CD14-positive monocyte (primary cell): ENCODE data around the gene GJC3. TPM values are rescaled to one million over a fixed set of nuclear protein-coding genes. Genes with fewer than 3 reads are reported as not detected.
A peak's percentile ranks its signal among the peaks of the same experiment; 100 is the strongest.
"Not testable (repeated sequence)": the region's sequence is repeated elsewhere in the genome, so short reads cannot be mapped to it uniquely, and the experiment has no call there.

Experiments used
- DNase-seq, 3 donors: peaks; one replicate each; pipeline ENCODE4 v3.0.0-alpha.2; 2011 to 2022
- H2AFZ ChIP-seq: 2 replicates; pipeline ENCODE4 v1.6.0; 2012; ENCODE audit warnings: mild to moderate bottlenecking, low read depth, low read length, inconsistent platforms; ENCODE audit not compliant: insufficient read depth, poor library complexity, severe bottlenecking
- H3K27ac ChIP-seq, 2 donors: 1 replicate in 1 of 2; 2 replicates in 1 of 2; pipeline ENCODE4 v1.5.1; 2012 to 2013; ENCODE audit warnings: low read length in 2 of 2, control low read depth in 1 of 2, inconsistent platforms in 1 of 2, low read depth in 1 of 2, mild to moderate bottlenecking in 1 of 2
- H3K27me3 ChIP-seq, 2 donors: one replicate each; pipeline versions ENCODE4 v1.6.0 to v1.6.1; 2011 to 2013; ENCODE audit warnings: low read length in 2 of 2; ENCODE audit not compliant: control insufficient read depth in 2 of 2, insufficient read depth in 2 of 2
- H3K36me3 ChIP-seq, 2 donors: replicated peaks in 1 of 2; 1 replicate in 1 of 2; 2 replicates in 1 of 2; pipeline versions ENCODE4 v1.5.1 to v1.6.1; 2012 to 2013; ENCODE audit warnings: low read length in 2 of 2, control low read depth in 1 of 2, inconsistent platforms in 1 of 2, mild to moderate bottlenecking in 1 of 2; ENCODE audit not compliant: insufficient read depth in 2 of 2, control insufficient read depth in 1 of 2
- H3K4me1 ChIP-seq, 2 donors: 1 replicate in 1 of 2; 2 replicates in 1 of 2; pipeline versions ENCODE4 v1.5.1 to v1.6.1; 2012 to 2013; ENCODE audit warnings: low read length in 2 of 2, control low read depth in 1 of 2, inconsistent platforms in 1 of 2, mild to moderate bottlenecking in 1 of 2, moderate library complexity in 1 of 2; ENCODE audit not compliant: insufficient read depth in 2 of 2, control insufficient read depth in 1 of 2
- H3K4me2 ChIP-seq: replicated peaks from 2 replicates; pipeline ENCODE3; 2012; ENCODE audit warnings: low read length, moderate library complexity, mild to moderate bottlenecking; ENCODE audit not compliant: poor library complexity, severe bottlenecking; ENCODE audit errors: extremely low read depth
- H3K4me3 ChIP-seq, 3 experiments: fragments of 200-600 bp in 1 of 3; sonication (generic) in 1 of 3; replicated peaks in 1 of 3; 1 replicate in 2 of 3; 2 replicates in 1 of 3; pipeline ENCODE4 v1.5.1; 2011 to 2013; ENCODE audit warnings: low read length in 3 of 3, mild to moderate bottlenecking in 3 of 3, control low read depth in 2 of 3, low read depth in 2 of 3, inconsistent platforms in 1 of 3, moderate library complexity in 1 of 3
- H3K79me2 ChIP-seq: 2 replicates; pipeline ENCODE4 v1.6.0; 2012; ENCODE audit warnings: mild to moderate bottlenecking, control low read depth, inconsistent platforms, low read length, moderate library complexity; ENCODE audit not compliant: insufficient read depth
- H3K9ac ChIP-seq: 2 replicates; pipeline ENCODE4 v1.6.0; 2017; ENCODE audit warnings: low read length, mild to moderate bottlenecking; ENCODE audit not compliant: insufficient read depth, poor library complexity, severe bottlenecking
- H3K9me3 ChIP-seq, 2 donors: replicated peaks in 1 of 2; 1 replicate in 1 of 2; 2 replicates in 1 of 2; pipeline versions ENCODE4 v1.5.1 to v1.6.1; 2012 to 2013; ENCODE audit warnings: low read length in 2 of 2, control low read depth in 1 of 2; ENCODE audit not compliant: control insufficient read depth in 1 of 2, insufficient read depth in 1 of 2
- H4K20me1 ChIP-seq: 2 replicates; pipeline ENCODE4 v1.6.0; 2012; ENCODE audit warnings: mild to moderate bottlenecking, low read length, control low read depth, moderate library complexity; ENCODE audit not compliant: insufficient read depth
- H3K27ac Mint-ChIP-seq, 7 donors: one replicate each; pipeline ENCODE4 v1.8.0; 2020; ENCODE audit warnings: mild to moderate bottlenecking in 7 of 7, mixed read lengths in 7 of 7, moderate library complexity in 6 of 7, inconsistent platforms in 2 of 7
- H3K27me3 Mint-ChIP-seq, 3 donors: one replicate each; pipeline ENCODE4 v1.8.0; 2021 to 2022; ENCODE audit warnings: low read depth in 3 of 3, mild to moderate bottlenecking in 3 of 3, mixed read lengths in 3 of 3, moderate library complexity in 3 of 3, inconsistent platforms in 1 of 3
- H3K36me3 Mint-ChIP-seq, 2 donors: one replicate each; pipeline ENCODE4 v1.8.0; 2020; ENCODE audit warnings: mixed read lengths in 2 of 2, inconsistent platforms in 1 of 2, mild to moderate bottlenecking in 1 of 2
- H3K4me1 Mint-ChIP-seq: one replicate; pipeline ENCODE4 v1.8.0; 2020; ENCODE audit warnings: mild to moderate bottlenecking, mixed read lengths
- H3K4me3 Mint-ChIP-seq, 2 donors: one replicate each; pipeline ENCODE4 v1.8.0; 2020; ENCODE audit warnings: mild to moderate bottlenecking in 2 of 2, mixed read lengths in 2 of 2, moderate library complexity in 1 of 2
- H3K9me3 Mint-ChIP-seq, 7 donors: one replicate each; pipeline ENCODE4 v1.8.0; 2020 to 2022; ENCODE audit warnings: mixed read lengths in 7 of 7, mild to moderate bottlenecking in 6 of 7, moderate library complexity in 6 of 7, inconsistent platforms in 2 of 7
- CTCF ChIP-seq: fragments of 200-600 bp; IDR thresholded peaks from one replicate; pipeline ENCODE4 v1.8.0; 2022; ENCODE audit warnings: antibody characterized with exemption, mild to moderate bottlenecking
- WGBS: methylation state at CpG from one replicate; pipeline ENCODE4 v1.1.5; 2013; ENCODE audit warnings: missing lambda C conversion rate; ENCODE audit not compliant: insufficient coverage; 5-methylcytosine and 5-hydroxymethylcytosine counted together
- intact Hi-C, 2 donors: fragments of 100-400 bp; cut with micrococcal nuclease; formaldehyde crosslinking; loops; one replicate each; pipeline versions ENCODE4 v1.15.0 to v1.15.1; 2023
- polyA plus RNA-seq, 3 donors: library from polyadenylated mRNA; depleted of rRNA in 1 of 3; unstranded in 2 of 3; stranded (reverse) in 1 of 3; fragments of 300-500 nt in 2 of 3; fragments of >200 nt in 1 of 3; fragmentation: Illumina TruSeq in 2 of 3; gene quantifications; 1 replicate in 2 of 3; 2 replicates in 1 of 3; pipeline ENCODE4 v1.2.3, GENCODE V29; 2012 to 2021

GJC3 gene
- polyA plus RNA-seq, 3 donors, result not detected

GRCh38 chr7:99975782-99976521 lies 46.5 kb upstream of the GJC3 start, which contains the start of gene AZGP1:
Gene AZGP1, minus strand, starts transcription at chr7:99976031. Its CDS starts 11 bp downstream, at chr7:99976020.
- Histone ChIP-seq H3K9ac (no peak within 1 kb of the TSS), H3K79me2 (no peaks in the 10 kb centered on the region), H3K4me1 (no peaks in the 10 kb centered on the region), H2AFZ (no peak within 1 kb of the TSS), H3K9me3 (no peaks in the 10 kb centered on the region), H3K36me3 (no peaks in the 10 kb centered on the region), H3K4me3 (no peak within 1 kb of the TSS), H4K20me1 (no peaks in the 10 kb centered on the region), H3K4me2 (no peak within 1 kb of the TSS), H3K27me3 (no peaks in the 10 kb centered on the region), H3K27ac (no peak within 1 kb of the TSS)
- peaks cover 0 to 6% (median 0%) of the 10 kb centered on the region in 7 donors for H3K9me3 Mint-ChIP-seq
- no peaks in the 10 kb centered on the region for H3K4me1 Mint-ChIP-seq
- H3K27me3 Mint-ChIP-seq, result peaks cover 9 to 18% (median 18%) of the 10 kb centered on the region in 3 donors
- H3K27ac Mint-ChIP-seq, result peak within 1 kb of the TSS in 1 of 7 donors; percentile 59
- WGBS, result 100% methylated on average over 2 of the region's 5 CpGs
- H3K36me3 Mint-ChIP-seq, result no peaks in the 10 kb centered on the region
- no peak within 1 kb of the TSS for H3K4me3 Mint-ChIP-seq
- intact Hi-C loops, result no loop called here
- no peak for TF ChIP-seq CTCF
- DNase-seq, result no peak

GRCh38 chr7:99974681-99975080 lies 45.3 kb upstream of the GJC3 start:
- Mint-ChIP-seq H3K36me3 (no peaks in the 10 kb centered on the region), H3K9me3 (peaks cover 0 to 6% (median 0%) of the 10 kb centered on the region in 7 donors), H3K4me1 (no peaks in the 10 kb centered on the region), H3K4me3 (no peak overlapping the region), H3K27ac (no peak overlapping the region), H3K27me3 (peaks cover 9 to 26% (median 23%) of the 10 kb centered on the region in 3 donors)
- Histone ChIP-seq H3K4me2 (no peak overlapping the region), H3K9me3 (no peaks in the 10 kb centered on the region), H4K20me1 (no peaks in the 10 kb centered on the region), H3K79me2 (no peaks in the 10 kb centered on the region), H2AFZ (no peak overlapping the region), H3K9ac (no peak overlapping the region), H3K27ac (no peak overlapping the region), H3K4me3 (no peak overlapping the region), H3K27me3 (no peaks in the 10 kb centered on the region), H3K36me3 (no peaks in the 10 kb centered on the region), H3K4me1 (no peaks in the 10 kb centered on the region)
- intact Hi-C loops, result no loop called here
- no CpG with 5 or more reads among the region's 1 CpG for WGBS
- no peak for TF ChIP-seq CTCF
- DNase-seq, result no peak

- H3K4me2 ChIP-seq, result not testable (repeated sequence)
Measured at GRCh38 chr7:99973817-99974216, 44.4 kb upstream of the GJC3 start.

More at GRCh38 chr7:99973817-99974216, 44.4 kb upstream of the GJC3 start:
- H3K36me3 ChIP-seq, H3K4me1 Mint-ChIP-seq, H3K27ac ChIP-seq, H3K9me3 Mint-ChIP-seq, H2AFZ ChIP-seq, DNase-seq, H3K79me2 ChIP-seq, H3K36me3 Mint-ChIP-seq, H3K4me3 Mint-ChIP-seq, H3K9ac ChIP-seq, H3K27me3 ChIP-seq, H3K4me1 ChIP-seq, H3K27ac Mint-ChIP-seq, H3K9me3 ChIP-seq, H4K20me1 ChIP-seq, H3K4me3 ChIP-seq, intact Hi-C loops: not testable (repeated sequence)
- peaks cover 9 to 25% (median 19%) of the 10 kb centered on the region in 3 donors for H3K27me3 Mint-ChIP-seq
- WGBS, result 94% methylated on average over 3 of the region's 7 CpGs
